PFSK-1 (cell line): ENCODE data around the gene COL5A3.

Experiments used
- FOXP2 ChIP-seq: optimal IDR thresholded peaks from 2 replicates; pipeline ENCODE3; 2011; ENCODE audit warnings: borderline replicate concordance, control low read depth, inconsistent platforms; ENCODE audit not compliant: insufficient read depth; ENCODE audit errors: extremely low read length, extremely low read depth
- POLR2AphosphoS5 ChIP-seq: IDR thresholded peaks from 2 replicates; pipeline ENCODE4 v1.6.1; 2012; ENCODE audit warnings: low read depth, mild to moderate bottlenecking, control low read depth, low read length, moderate library complexity
- REST ChIP-seq, 2 experiments: IDR thresholded peaks; 2 replicates each; pipeline versions ENCODE4 v1.6.1 to v1.8.0; 2011 to 2012; ENCODE audit warnings: low read depth in 2 of 2, low read length in 2 of 2, control low read depth in 1 of 2, inconsistent platforms in 1 of 2, mild to moderate bottlenecking in 1 of 2, moderate library complexity in 1 of 2; ENCODE audit not compliant: insufficient read depth in 1 of 2
- SIN3A ChIP-seq: IDR thresholded peaks from 2 replicates; pipeline ENCODE4 v1.6.1; 2012; ENCODE audit warnings: mild to moderate bottlenecking, low read length, moderate library complexity, borderline replicate concordance; ENCODE audit not compliant: insufficient read depth
- TAF1 ChIP-seq: IDR thresholded peaks from 2 replicates; pipeline ENCODE4 v1.6.1; 2012; ENCODE audit warnings: low read length, control low read depth, borderline replicate concordance; ENCODE audit not compliant: insufficient read depth

The COL5A3 gene

DNA sequence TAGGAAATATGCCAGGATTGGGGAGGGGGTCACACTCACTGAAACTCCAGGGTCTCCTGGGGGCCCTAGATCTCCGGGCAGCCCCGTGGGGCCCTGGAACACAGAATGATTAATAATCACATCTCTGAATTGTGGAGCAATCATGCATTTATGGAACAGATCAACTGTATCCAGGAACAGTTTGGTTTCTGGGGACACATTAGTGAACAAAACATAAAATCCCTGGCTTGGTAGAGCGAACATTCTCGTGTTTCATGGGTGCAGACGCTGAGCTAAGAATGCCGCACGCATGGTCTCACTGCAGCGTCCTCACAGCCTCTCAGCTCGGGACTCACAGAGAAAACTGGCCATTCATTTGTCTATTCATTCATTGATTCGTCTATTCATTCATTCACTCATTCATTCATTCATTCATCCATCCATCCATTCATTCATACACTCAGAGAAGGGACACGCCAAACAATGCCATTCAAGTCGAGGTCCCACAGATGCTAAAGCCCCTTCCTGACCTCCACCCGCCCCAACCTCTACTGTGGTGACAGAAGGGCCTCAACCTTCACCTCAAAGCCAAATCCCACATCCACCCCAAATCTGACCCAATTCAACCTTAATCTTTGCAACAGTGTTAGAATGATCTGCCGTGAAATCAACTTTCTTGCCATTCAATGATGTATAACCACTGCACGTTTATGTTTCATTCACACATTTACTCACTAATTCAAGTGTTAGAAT is 39.0 kb downstream of the COL5A3 start:
- TF ChIP-seq REST (IDR thresholded peaks at IDR 0.05; ENCODE audit: insufficient read depth in 1 of 2, low read depth in 2 of 2, low read length in 2 of 2) (no peak), TAF1 (0 out of 2 replicates have a peak, but pooled peaks have one; percentile 46)

- TF ChIP-seq TAF1: no peak
- no peak for TF ChIP-seq REST (IDR thresholded peaks at IDR 0.05; ENCODE audit: insufficient read depth in 1 of 2, low read depth in 2 of 2, low read length in 2 of 2)
- no peak for TF ChIP-seq POLR2AphosphoS5
These were observed 39.8 kb downstream of the COL5A3 start for GRCh38 chr19:9970481-9970880.

- no peak for TF ChIP-seq POLR2AphosphoS5
- no peak for TF ChIP-seq FOXP2
- TF ChIP-seq SIN3A: no peak
- no peak for TF ChIP-seq REST (IDR thresholded peaks at IDR 0.05; ENCODE audit: insufficient read depth in 1 of 2, low read depth in 2 of 2, low read length in 2 of 2)
- no peak for TF ChIP-seq TAF1
These were observed 40.7 kb downstream of the COL5A3 start for GRCh38 chr19:9969688-9969975.

DNA sequence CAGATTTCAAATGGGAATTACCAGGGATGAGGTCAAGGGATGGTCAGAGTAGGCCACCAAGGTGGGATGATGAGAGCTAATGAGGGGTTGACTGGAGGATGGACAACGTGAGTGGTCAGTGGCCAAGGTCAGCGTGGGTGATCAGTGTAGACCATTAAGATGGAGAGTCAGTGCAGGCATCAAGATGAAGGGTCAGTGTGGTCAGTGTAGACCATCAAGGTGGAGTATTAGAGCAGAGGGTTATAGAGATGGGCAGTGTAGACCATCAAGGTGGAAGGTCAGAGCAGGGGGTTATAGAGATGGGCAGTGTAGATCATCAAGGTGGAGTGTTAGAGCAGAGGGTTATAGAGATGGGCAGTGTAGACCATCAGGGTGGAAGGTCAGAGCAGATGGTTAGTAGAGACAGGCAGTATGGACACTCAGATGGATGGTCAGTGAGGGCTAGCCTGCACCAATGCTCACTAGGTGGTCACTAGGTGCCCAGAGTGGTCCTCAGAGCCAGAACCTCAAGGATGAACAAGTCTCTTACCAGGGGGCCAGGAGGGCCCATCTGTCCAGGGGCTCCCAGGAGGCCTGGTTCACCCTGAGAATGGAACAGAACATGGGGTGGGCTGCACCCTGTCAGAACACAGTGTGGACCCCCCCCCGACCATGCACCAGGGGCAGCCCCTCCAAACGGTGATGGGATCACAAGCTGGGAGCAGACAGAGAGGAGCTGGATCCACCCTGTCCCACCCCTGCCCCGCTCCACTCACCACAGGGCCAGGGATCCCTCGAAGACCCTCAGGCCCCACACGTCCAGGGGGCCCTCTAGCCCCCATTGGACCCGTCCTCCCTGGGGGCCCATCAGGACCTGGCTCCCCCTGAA is 41.2 kb downstream of the COL5A3 start:
- no peak for TF ChIP-seq TAF1
- no peak for TF ChIP-seq REST (IDR thresholded peaks at IDR 0.05; ENCODE audit: insufficient read depth in 1 of 2, low read depth in 2 of 2, low read length in 2 of 2)
- TF ChIP-seq SIN3A: no peak
- TF ChIP-seq POLR2AphosphoS5: no peak
- TF ChIP-seq FOXP2: no peak

DNA sequence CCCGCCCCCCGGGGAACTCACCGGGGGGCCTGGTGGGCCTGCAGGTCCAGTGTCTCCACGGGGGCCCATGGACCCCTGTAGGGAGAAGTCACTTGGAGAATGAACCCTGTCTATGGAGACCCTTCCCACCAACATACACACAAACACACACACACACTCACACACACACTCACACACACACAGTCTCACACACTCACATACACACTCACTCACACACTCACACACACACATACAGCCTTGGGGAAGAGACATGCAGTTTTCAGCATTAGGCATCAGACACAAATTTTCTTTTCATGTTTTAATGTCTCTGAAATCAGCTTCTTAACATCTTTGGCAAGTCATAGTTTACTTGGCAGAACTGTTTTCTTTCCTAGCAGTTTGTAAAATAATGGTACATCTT is 43.0 kb downstream of the COL5A3 start:
- TF ChIP-seq TAF1 (no peak), SIN3A (no peak), POLR2AphosphoS5 (no peak), FOXP2 (no peak), REST (IDR thresholded peaks at IDR 0.05; ENCODE audit: insufficient read depth in 1 of 2, low read depth in 2 of 2, low read length in 2 of 2) (no peak)
